Measurements from ENCODE around the gene CWH43.
"Not testable (repeated sequence)": the region's sequence is repeated elsewhere in the genome, so short reads cannot be mapped to it uniquely, and the experiment has no call there.

CWH43 gene

GRCh38 chr4:49097071-49097470 lies 111.0 kb downstream of the CWH43 start:
- not testable (repeated sequence) for DNase-seq (ENCODE audit: low read depth, low spot score)

GRCh38 chr4:49097505-49097904 lies 111.4 kb downstream of the CWH43 start:
- DNase-seq (ENCODE audit: low read depth, low spot score), result not testable (repeated sequence)

- not testable (repeated sequence) for DNase-seq (ENCODE audit: low read depth, low spot score)
These were observed 112.1 kb downstream of the CWH43 start for GRCh38 chr4:49098034-49098759.

GRCh38 chr4:49099831-49100444 lies 113.9 kb downstream of the CWH43 start:
- not testable (repeated sequence) for DNase-seq (ENCODE audit: low read depth, low spot score)

- DNase-seq (ENCODE audit: low read depth, low spot score), result peak; percentile 37
These were observed 116.3 kb downstream of the CWH43 start for GRCh38 chr4:49102344-49102898.

GRCh38 chr4:49103436-49104136 lies 117.5 kb downstream of the CWH43 start:
- DNase-seq (ENCODE audit: low read depth, low spot score), result not testable (repeated sequence)

GRCh38 chr4:49104231-49104930 lies 118.3 kb downstream of the CWH43 start:
- not testable (repeated sequence) for DNase-seq (ENCODE audit: low read depth, low spot score)

- DNase-seq (ENCODE audit: low read depth, low spot score), result peak; percentile 29
These were observed 119.3 kb downstream of the CWH43 start for GRCh38 chr4:49105248-49105904.

- peak; percentile 53 for DNase-seq (ENCODE audit: low read depth, low spot score)
These were observed 121.2 kb downstream of the CWH43 start for GRCh38 chr4:49107262-49107661.

- DNase-seq (ENCODE audit: low read depth, low spot score), result not testable (repeated sequence)
These were observed 122.3 kb downstream of the CWH43 start for GRCh38 chr4:49108183-49108978.

GRCh38 chr4:49109567-49110166 lies 123.6 kb downstream of the CWH43 start:
- not testable (repeated sequence) for DNase-seq (ENCODE audit: low read depth, low spot score)

GRCh38 chr4:49110579-49110978 lies 124.5 kb downstream of the CWH43 start:
- DNase-seq (ENCODE audit: low read depth, low spot score), result not testable (repeated sequence)
